ENCODE data around the gene KCNJ13. TPM values are rescaled to one million over a fixed set of nuclear protein-coding genes. Genes with fewer than 3 reads are reported as not detected.

KCNJ13 gene
- total RNA-seq = not detected in 2 replicates

GRCh38 chr2:232776435-232776834 is at the start of gene KCNJ13:
KCNJ13 (minus strand) TSS chr2:232776565; CDS start chr2:232771362, 5,203 bp downstream.

Other genes starting within 250 kb of the KCNJ13 start
- not detected in 2 replicates for gene CHRNG, start 236.9 kb downstream of the KCNJ13 start, total RNA-seq
- gene TIGD1, start 226.0 kb downstream of the KCNJ13 start, total RNA-seq = 0.96 and 1.7 TPM in 2 replicates
- 37.7 and 76.4 TPM in 2 replicates for gene EIF4E2, start 225.9 kb downstream of the KCNJ13 start, total RNA-seq
- gene EFHD1, start 143.0 kb downstream of the KCNJ13 start, total RNA-seq = 1.2 TPM in 1 of 2 replicates, not detected in the other
- gene GIGYF2, start 79.2 kb downstream of the KCNJ13 start, total RNA-seq = 38.4 and 39.8 TPM in 2 replicates
- 0.24 and 1.3 TPM in 2 replicates for gene SNORC, start 93.7 kb upstream of the KCNJ13 start, total RNA-seq
- gene NGEF, start 236.7 kb upstream of the KCNJ13 start, total RNA-seq = 0.21 and 0.96 TPM in 2 replicates

All from tracheal epithelial cell (primary cell).